Skin epidermis (tissue), 12 donors: ENCODE data around the gene USE1.
"Not testable (repeated sequence)": the region's sequence is repeated elsewhere in the genome, so short reads cannot be mapped to it uniquely, and the experiment has no call there.

Experiments used
- H3K27ac ChIP-seq, 21 experiments: fragments of 200-600 bp; sonication (generic) in 11 of 21; one replicate each; pipeline ENCODE4 v1.5.0; 2020; ENCODE audit warnings: mild to moderate bottlenecking in 3 of 21, inconsistent platforms in 2 of 21, moderate library complexity in 2 of 21
- H3K4me3 ChIP-seq, 7 experiments: fragments of 200-600 bp; sonication (generic) in 2 of 7; one replicate each; pipeline ENCODE4 v1.5.0; 2020; ENCODE audit warnings: inconsistent platforms in 2 of 7, mild to moderate bottlenecking in 2 of 7, moderate library complexity in 1 of 7

Gene USE1, protein sequence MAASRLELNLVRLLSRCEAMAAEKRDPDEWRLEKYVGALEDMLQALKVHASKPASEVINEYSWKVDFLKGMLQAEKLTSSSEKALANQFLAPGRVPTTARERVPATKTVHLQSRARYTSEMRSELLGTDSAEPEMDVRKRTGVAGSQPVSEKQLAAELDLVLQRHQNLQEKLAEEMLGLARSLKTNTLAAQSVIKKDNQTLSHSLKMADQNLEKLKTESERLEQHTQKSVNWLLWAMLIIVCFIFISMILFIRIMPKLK

DNA sequence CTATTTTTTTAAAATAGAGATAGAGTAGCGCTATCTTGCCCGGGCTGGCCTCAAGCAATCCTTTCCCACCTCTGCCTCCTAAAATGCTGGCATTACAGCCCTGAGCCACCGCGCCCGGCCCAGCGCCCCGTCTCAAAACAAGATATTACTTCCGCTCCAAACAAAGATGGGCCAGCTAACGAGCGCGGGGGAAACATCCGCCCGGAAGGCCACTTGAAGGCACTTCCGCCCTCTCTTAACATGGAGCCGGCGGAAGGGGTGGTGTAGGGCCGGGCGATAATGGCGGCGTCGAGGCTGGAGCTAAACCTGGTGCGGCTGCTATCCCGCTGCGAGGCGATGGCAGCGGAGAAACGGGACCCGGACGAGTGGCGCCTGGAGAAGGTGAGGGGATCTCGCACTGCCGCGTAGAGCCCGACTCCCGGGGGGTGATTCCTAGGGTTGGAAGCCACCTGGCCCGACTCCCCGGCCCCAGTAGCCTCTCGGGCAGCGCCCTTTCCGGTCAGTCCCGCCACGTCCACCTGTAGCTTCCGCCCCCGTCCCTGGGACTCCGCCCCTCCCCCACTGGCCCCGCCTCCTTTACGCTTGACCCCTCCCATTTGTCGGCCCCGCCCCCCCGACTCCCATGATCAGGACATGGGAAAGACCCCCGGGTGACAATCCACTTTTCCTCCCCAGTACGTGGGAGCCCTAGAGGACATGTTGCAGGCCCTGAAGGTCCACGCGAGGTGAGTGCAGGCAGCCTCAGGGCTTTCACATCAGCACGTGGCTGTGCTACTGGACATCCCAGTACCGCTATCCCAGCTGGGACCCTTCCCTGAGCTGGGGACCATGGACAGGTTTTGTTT, at the start of gene USE1:
Gene USE1 (plus strand): TSS at position 231 of the 845 bp plus-strand sequence. CDS start 49 bp downstream, at position 280.
- peak within 1 kb of the TSS; percentile 67 to 98 (median 94) for H3K27ac ChIP-seq

GRCh38 chr19:17165715-17166114, 49.4 kb upstream of the USE1 start:
- Histone ChIP-seq H3K4me3 (no peak overlapping the region), H3K27ac (no peak overlapping the region)

More for the DNA sequence above, at the start of gene USE1:
- peak within 1 kb of the TSS; percentile 47 to 68 (median 55) for H3K4me3 ChIP-seq

GRCh38 chr19:17170538-17171297, 44.4 kb upstream of the USE1 start:
- H3K4me3 ChIP-seq: no peak overlapping the region
- H3K27ac ChIP-seq: peak overlapping the region in 2 of 21 experiments; percentile 5 to 35

- no peak overlapping the region for H3K4me3 ChIP-seq
Observed at GRCh38 chr19:17171874-17172273, 43.3 kb upstream of the USE1 start.

GRCh38 chr19:17172624-17173345, 42.4 kb upstream of the USE1 start:
- Histone ChIP-seq H3K27ac (no peak overlapping the region), H3K4me3 (no peak overlapping the region)

More at GRCh38 chr19:17171874-17172273, 43.3 kb upstream of the USE1 start:
- H3K27ac ChIP-seq: no peak overlapping the region

- Histone ChIP-seq H3K4me3 (no peak overlapping the region), H3K27ac (no peak overlapping the region)
Observed at GRCh38 chr19:17178291-17178690, 36.9 kb upstream of the USE1 start.

DNA sequence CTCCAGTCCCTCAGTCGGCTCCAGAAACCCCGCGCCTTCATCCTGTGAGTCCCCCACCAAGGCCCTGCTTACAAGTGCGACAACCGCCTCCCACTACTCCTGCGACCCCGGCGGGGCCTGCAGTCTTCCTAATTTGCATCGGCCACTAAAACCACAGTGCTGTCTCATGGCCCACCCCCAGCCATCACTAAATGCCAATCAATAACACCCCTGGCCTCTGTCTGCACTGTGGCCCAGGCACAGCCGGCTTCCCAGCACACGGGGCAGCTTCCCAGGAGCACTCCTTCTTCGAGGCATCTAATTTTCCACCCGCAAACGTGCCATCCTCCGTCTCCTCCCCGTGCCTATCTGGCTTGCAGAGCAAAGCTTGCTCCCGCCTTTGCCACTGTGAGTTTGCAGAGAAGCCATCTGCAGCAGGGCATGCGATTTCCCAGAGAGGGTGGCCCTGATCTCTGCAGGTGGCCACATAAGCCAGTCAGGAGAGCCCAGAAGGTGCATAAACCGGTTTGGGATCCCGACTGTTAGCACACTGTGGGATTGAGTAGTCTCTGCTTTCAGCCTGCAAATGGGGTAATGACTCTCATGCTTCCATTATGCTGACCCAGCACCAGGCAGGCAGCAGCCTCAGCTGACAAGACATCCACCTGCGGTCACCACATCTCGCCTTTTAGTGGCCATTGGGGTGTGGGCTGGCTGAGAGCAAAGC, 34.0 kb upstream of the USE1 start:
- Histone ChIP-seq H3K4me3 (no peak overlapping the region), H3K27ac (no peak overlapping the region)

GRCh38 chr19:17183271-17183761, 31.8 kb upstream of the USE1 start:
- Histone ChIP-seq H3K27ac (peak overlapping the region in 15 of 21 experiments; percentile 1 to 91 (median 56)), H3K4me3 (peak overlapping the region in 1 of 7 experiments; percentile 10)

- H3K4me3 ChIP-seq: peak overlapping the region in 2 of 7 experiments; percentile 7 to 10
- peak overlapping the region in 13 of 21 experiments; percentile 1 to 91 (median 58) for H3K27ac ChIP-seq
Observed at GRCh38 chr19:17183858-17184321, 31.3 kb upstream of the USE1 start.

DNA sequence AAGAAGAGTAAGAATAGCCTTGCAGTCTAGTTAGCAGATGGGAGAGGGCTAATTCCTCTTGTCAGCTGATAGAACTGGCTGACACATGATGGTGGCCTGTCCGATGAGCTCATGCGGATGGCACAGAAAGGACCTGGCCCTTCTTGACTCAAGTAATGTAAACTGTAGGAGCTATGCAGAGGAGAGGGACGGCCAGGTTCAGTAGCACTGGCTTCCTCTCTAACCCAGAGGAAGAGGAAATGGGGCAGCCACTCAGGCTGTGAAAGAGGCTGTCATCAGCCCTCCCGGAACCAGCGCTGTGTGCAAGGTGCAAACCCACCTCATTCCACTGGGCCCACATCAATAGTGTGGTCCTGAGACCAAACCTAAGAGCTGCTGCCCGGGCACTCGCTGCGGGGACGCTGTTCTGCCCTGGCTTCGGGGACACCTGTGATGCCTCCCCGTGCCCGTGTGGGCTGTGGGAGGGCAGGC, 30.8 kb upstream of the USE1 start:
- H3K27ac ChIP-seq: peak overlapping the region in 11 of 21 experiments; percentile 37 to 91 (median 59)
- peak overlapping the region in 1 of 7 experiments; percentile 7 for H3K4me3 ChIP-seq

- no peak overlapping the region for H3K4me3 ChIP-seq
- H3K27ac ChIP-seq: no peak overlapping the region
Observed at GRCh38 chr19:17185590-17185989, 29.6 kb upstream of the USE1 start.

DNA sequence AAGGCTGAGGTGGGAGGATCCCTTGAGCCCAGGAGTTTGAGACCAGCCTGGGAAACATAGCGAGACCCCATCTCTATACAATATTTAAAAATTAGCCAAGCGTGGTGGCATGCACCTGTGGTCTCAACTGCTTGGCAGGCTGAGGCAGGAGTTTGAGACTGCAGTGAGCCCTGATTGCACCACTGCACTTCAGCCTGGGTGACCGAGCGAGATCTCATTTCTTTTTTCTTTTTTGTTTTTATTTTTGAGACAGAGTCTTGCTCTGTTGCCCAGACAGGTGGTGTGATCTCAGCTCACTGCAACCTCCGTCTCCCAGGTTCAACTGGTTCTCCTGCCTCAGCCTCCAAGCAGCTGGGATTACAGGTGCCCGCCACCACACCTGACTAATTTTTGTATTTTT, 23.4 kb upstream of the USE1 start:
- H3K27ac ChIP-seq, H3K4me3 ChIP-seq: not testable (repeated sequence)

GRCh38 chr19:17192751-17193150, 22.4 kb upstream of the USE1 start:
- no peak overlapping the region for H3K27ac ChIP-seq
- no peak overlapping the region for H3K4me3 ChIP-seq

DNA sequence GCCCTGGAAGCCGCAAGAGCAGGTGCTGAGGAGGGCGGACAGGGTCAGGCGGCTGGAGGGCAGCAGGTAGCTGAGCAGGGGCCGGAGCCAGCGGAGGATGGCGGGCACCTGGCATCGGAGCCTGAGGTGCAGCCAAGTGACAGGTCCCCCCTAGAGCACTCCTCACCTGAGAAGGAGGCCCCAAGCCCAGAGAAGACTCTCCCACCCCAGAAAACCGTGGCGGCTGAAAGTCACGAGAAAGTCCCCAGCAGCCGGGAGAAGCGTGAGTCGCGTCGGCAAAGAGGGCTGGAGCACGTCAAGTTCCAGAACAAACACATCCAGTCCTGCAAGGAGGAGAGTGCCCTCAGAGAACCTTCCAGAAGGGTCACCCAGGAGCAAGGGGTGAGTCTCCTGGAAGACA, 20.5 kb upstream of the USE1 start:
- Histone ChIP-seq H3K27ac (no peak overlapping the region), H3K4me3 (no peak overlapping the region)

- no peak overlapping the region for H3K4me3 ChIP-seq
- H3K27ac ChIP-seq: no peak overlapping the region
Observed at GRCh38 chr19:17195106-17195505, 20.1 kb upstream of the USE1 start.

DNA sequence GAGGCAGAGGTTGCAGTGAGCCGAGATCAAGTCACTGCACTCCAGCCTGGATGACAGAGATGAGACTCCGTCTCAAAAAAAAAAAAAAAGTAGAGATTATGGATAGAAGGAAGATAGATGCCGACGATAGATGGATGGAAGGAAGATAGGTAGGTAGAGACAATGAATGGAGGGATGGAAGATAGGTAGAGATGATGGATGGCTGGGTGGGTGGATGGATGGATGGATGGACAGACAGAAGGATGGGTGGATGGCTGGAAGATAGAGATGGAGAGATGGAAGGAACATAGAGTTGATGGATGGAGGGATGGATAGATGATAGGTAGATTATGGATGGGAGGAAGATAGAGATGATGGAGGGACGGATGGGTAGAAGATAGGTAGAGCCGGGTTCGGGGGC, 18.5 kb upstream of the USE1 start:
- Histone ChIP-seq H3K4me3 (no peak overlapping the region), H3K27ac (no peak overlapping the region)

- Histone ChIP-seq H3K4me3 (no peak overlapping the region), H3K27ac (no peak overlapping the region)
Observed at GRCh38 chr19:17197666-17198065, 17.5 kb upstream of the USE1 start.

- H3K4me3 ChIP-seq: no peak overlapping the region
- H3K27ac ChIP-seq: no peak overlapping the region
Observed at GRCh38 chr19:17200408-17201079, 14.6 kb upstream of the USE1 start.
